Measurements from ENCODE around the gene ADCY6. TPM values are rescaled to one million over a fixed set of nuclear protein-coding genes. Genes with fewer than 3 reads are reported as not detected.

Gene ADCY6
- total RNA-seq, 1 donor from 2014 or later = 28.9 TPM

- no peaks in the 10 kb centered on the region for H3K9me3 ChIP-seq (ENCODE audit: insufficient read depth, low read depth, low read length)
- no peaks in the 10 kb centered on the region for H3K27me3 ChIP-seq (ENCODE audit: insufficient read depth, low read length)
- H3K27ac ChIP-seq (ENCODE audit: low read depth, low read length) = no peak overlapping the region
- peaks cover 47% of the 10 kb centered on the region for H3K36me3 Mint-ChIP-seq (ENCODE audit: low read depth, unreplicated experiment)
- peaks cover 11% of the 10 kb centered on the region for H3K27me3 Mint-ChIP-seq (ENCODE audit: low read depth, unreplicated experiment)
- no peak for TF ChIP-seq CTCF (IDR thresholded peaks at IDR 0.05; ENCODE audit: insufficient read depth, low read depth, low read length)
- TF ChIP-seq EZH2 (IDR thresholded peaks at IDR 0.05; ENCODE audit: insufficient read depth, low read length) = no peak
- H3K4me1 ChIP-seq (ENCODE audit: insufficient read depth, low read length) = no peaks in the 10 kb centered on the region
- peaks cover 20% of the 10 kb centered on the region for H3K36me3 ChIP-seq (ENCODE audit: insufficient read depth, low read length)
- no peak overlapping the region for H3K27ac Mint-ChIP-seq (ENCODE audit: unreplicated experiment)
- no peak overlapping the region for H2AFZ ChIP-seq (ENCODE audit: low read depth, low read length)
- H3K4me2 ChIP-seq (ENCODE audit: low read length) = no peak overlapping the region
- H3K4me3 ChIP-seq (ENCODE audit: insufficient read depth, low read depth, low read length) = no peak overlapping the region
- no peak for DNase-seq (ENCODE audit: low read depth)
- FAIRE-seq = no peak
- no peaks in the 10 kb centered on the region for H3K79me2 ChIP-seq (ENCODE audit: insufficient read depth, low read length)
- no peaks in the 10 kb centered on the region for H3K4me1 Mint-ChIP-seq (ENCODE audit: low read depth, unreplicated experiment)
- H3K9ac ChIP-seq (ENCODE audit: low read length) = no peak overlapping the region
- no peak overlapping the region for H3K4me3 Mint-ChIP-seq (ENCODE audit: unreplicated experiment)
- H3K9me3 Mint-ChIP-seq (ENCODE audit: unreplicated experiment) = no peaks in the 10 kb centered on the region
- H4K20me1 ChIP-seq (ENCODE audit: insufficient read depth, low read length) = peaks cover 61% of the 10 kb centered on the region
Observed at GRCh38 chr12:48826209-48826855, 37.4 kb upstream of the ADCY6 start.

- H3K9ac ChIP-seq (ENCODE audit: low read length) = no peak overlapping the region
- H3K27me3 Mint-ChIP-seq (ENCODE audit: low read depth, unreplicated experiment) = peaks cover 11% of the 10 kb centered on the region
- no peaks in the 10 kb centered on the region for H3K79me2 ChIP-seq (ENCODE audit: insufficient read depth, low read length)
- no peak overlapping the region for H3K4me2 ChIP-seq (ENCODE audit: low read length)
- no peaks in the 10 kb centered on the region for H3K9me3 Mint-ChIP-seq (ENCODE audit: unreplicated experiment)
- no peaks in the 10 kb centered on the region for H3K4me1 Mint-ChIP-seq (ENCODE audit: low read depth, unreplicated experiment)
- H3K4me1 ChIP-seq (ENCODE audit: insufficient read depth, low read length) = no peaks in the 10 kb centered on the region
- peaks cover 56% of the 10 kb centered on the region for H4K20me1 ChIP-seq (ENCODE audit: insufficient read depth, low read length)
- TF ChIP-seq CTCF (IDR thresholded peaks at IDR 0.05; ENCODE audit: insufficient read depth, low read depth, low read length) (no peak), EZH2 (IDR thresholded peaks at IDR 0.05; ENCODE audit: insufficient read depth, low read length) (no peak)
- H3K27me3 ChIP-seq (ENCODE audit: insufficient read depth, low read length) = no peaks in the 10 kb centered on the region
- no peaks in the 10 kb centered on the region for H3K9me3 ChIP-seq (ENCODE audit: insufficient read depth, low read depth, low read length)
- H3K36me3 ChIP-seq (ENCODE audit: insufficient read depth, low read length) = peaks cover 15% of the 10 kb centered on the region
- H2AFZ ChIP-seq (ENCODE audit: low read depth, low read length) = no peak overlapping the region
- DNase-seq (ENCODE audit: low read depth) (no peak), FAIRE-seq (no peak)
- H3K4me3 ChIP-seq (ENCODE audit: insufficient read depth, low read depth, low read length) = no peak overlapping the region
- no peak overlapping the region for H3K27ac ChIP-seq (ENCODE audit: low read depth, low read length)
- no peak overlapping the region for H3K27ac Mint-ChIP-seq (ENCODE audit: unreplicated experiment)
- H3K4me3 Mint-ChIP-seq (ENCODE audit: unreplicated experiment) = no peak overlapping the region
- peaks cover 48% of the 10 kb centered on the region for H3K36me3 Mint-ChIP-seq (ENCODE audit: low read depth, unreplicated experiment)
Observed at GRCh38 chr12:48824905-48825304, 36.0 kb upstream of the ADCY6 start.

- Histone ChIP-seq H3K4me3 (ENCODE audit: insufficient read depth, low read depth, low read length) (no peak overlapping the region), H3K27ac (ENCODE audit: low read depth, low read length) (no peak overlapping the region), H3K79me2 (ENCODE audit: insufficient read depth, low read length) (peaks cover 3% of the 10 kb centered on the region), H3K27me3 (ENCODE audit: insufficient read depth, low read length) (no peaks in the 10 kb centered on the region), H3K9me3 (ENCODE audit: insufficient read depth, low read depth, low read length) (no peaks in the 10 kb centered on the region), H3K4me1 (ENCODE audit: insufficient read depth, low read length) (no peaks in the 10 kb centered on the region), H3K4me2 (ENCODE audit: low read length) (no peak overlapping the region), H2AFZ (ENCODE audit: low read depth, low read length) (no peak overlapping the region), H4K20me1 (ENCODE audit: insufficient read depth, low read length) (peaks cover 58% of the 10 kb centered on the region), H3K36me3 (ENCODE audit: insufficient read depth, low read length) (peaks cover 10% of the 10 kb centered on the region), H3K9ac (ENCODE audit: low read length) (no peak overlapping the region)
- Mint-ChIP-seq H3K27me3 (ENCODE audit: low read depth, unreplicated experiment) (peaks cover 11% of the 10 kb centered on the region), H3K9me3 (ENCODE audit: unreplicated experiment) (no peaks in the 10 kb centered on the region), H3K27ac (ENCODE audit: unreplicated experiment) (no peak overlapping the region), H3K4me1 (ENCODE audit: low read depth, unreplicated experiment) (peaks cover under 1% of the 10 kb centered on the region), H3K4me3 (ENCODE audit: unreplicated experiment) (no peak overlapping the region), H3K36me3 (ENCODE audit: low read depth, unreplicated experiment) (peaks cover 49% of the 10 kb centered on the region)
- FAIRE-seq (no peak), DNase-seq (ENCODE audit: low read depth) (no peak)
- no peak for TF ChIP-seq EZH2 (IDR thresholded peaks at IDR 0.05; ENCODE audit: insufficient read depth, low read length)
- TF ChIP-seq CTCF (IDR thresholded peaks at IDR 0.05; ENCODE audit: insufficient read depth, low read depth, low read length) = no peak
Observed at GRCh38 chr12:48824112-48824511, 35.2 kb upstream of the ADCY6 start.
